GM19372 (cell line): ENCODE data around the gene TGOLN2.

Source experiments
- ATAC-seq: cut with Tn5 transposase; IDR thresholded peaks from one replicate; pipeline ENCODE4 v1.9.1; 2021; ENCODE audit warnings: mild to moderate bottlenecking, low read depth, moderate library complexity; ENCODE audit not compliant: unreplicated experiment

The TGOLN2 gene

DNA sequence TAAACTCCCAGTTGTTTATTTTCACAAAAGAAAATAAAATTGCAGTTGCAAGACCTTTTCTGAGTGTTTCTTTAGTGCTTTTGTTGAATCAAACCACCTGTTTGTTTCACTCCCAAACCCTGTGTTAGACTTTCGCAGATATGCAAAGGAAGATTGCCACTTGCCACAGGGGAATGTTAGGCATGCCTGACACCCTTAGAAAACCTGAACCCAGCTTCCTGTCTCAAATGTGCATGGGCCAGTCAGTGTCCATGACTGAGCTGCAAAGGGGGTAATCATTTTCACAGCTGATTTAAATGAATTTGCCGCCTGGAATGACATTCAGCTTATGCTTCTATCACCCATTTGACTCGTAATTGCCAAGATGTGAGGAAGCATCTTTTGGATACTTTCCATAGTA lies 17.5 kb downstream of the TGOLN2 start:
- no peak for ATAC-seq

DNA sequence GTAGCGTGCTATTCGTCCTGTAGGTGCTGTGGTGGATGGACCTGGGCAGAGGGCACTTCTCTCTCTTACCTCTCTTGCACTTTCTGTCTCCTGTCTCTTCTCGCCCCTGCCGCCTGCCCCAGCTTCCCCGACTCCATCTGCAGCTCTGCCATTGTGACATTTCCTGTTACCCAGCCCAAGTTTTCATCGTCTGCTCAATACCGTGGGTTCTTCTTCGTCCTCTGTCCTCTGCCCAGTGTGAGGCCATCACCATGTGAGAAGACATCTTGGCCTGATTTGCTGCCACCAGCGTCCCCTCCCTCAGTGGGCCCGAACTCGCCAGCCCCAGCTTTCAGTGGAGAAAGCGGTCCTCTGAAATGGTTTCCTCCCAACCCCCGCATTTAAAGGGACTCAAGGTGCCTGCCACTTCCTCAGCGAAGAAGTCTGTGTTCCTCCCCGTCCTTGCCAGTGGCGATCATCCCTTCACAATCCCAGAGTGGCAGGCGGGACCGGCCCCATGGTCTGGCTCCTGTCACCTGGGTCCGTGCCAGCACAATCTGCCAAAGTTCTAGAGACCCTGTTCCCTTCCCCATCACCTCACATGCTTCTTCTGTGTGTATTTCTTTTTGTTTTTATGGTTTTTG lies 18.0 kb downstream of the TGOLN2 start:
- ATAC-seq, result no peak

DNA sequence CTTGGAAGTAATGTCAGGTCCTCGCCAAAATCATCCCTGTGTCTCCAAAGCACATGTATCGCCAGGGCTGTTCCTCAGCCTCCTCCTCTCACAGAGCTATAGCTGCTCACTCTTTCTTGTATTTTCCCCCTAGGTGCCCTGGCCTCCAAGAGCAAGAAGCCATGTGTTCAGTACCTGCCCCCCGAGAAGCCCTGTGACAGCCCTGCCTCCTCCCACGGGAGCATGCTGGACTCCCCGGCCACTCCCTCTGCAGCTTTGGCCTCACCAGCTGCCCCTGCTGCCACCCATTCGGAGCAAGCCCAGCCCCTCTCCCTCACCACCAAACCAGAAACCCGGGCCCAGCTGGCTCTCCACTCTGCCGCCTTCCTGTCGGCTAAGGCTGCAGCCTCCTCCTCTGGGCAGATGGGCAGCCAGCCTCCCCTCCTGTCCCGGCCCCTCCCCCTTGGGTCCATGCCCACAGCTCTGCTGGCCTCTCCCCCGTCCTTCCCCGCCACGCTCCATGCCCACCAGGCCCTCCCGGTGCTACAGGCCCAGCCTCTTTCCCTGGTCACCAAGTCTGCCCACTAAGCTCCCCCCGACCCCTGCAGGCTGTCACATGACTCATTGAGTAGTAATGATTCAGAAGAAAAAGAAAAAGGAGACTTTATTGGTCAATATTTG lies 18.8 kb downstream of the TGOLN2 start:
- ATAC-seq, result no peak

- no peak for ATAC-seq
Measured at GRCh38 chr2:85308201-85308600, 19.6 kb downstream of the TGOLN2 start.

DNA sequence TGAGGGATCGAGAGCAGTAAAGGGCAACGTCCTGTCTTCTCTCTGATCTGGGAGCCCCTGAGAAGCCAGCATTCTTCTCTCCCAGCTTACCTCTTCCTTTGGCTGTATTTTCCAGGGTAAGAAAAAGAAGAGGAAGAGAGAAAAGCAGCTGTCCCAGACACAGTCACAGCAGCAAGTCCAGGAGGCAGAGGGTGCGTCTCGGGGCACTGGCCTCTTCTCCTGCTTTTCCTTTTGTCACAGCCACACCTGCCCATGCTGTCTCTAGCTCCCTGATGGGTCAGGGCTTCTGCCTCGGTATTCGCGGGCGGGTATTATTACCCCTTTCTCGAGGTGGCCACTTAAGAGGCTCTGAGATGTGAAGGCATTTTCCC lies 20.3 kb downstream of the TGOLN2 start:
- no peak for ATAC-seq

DNA sequence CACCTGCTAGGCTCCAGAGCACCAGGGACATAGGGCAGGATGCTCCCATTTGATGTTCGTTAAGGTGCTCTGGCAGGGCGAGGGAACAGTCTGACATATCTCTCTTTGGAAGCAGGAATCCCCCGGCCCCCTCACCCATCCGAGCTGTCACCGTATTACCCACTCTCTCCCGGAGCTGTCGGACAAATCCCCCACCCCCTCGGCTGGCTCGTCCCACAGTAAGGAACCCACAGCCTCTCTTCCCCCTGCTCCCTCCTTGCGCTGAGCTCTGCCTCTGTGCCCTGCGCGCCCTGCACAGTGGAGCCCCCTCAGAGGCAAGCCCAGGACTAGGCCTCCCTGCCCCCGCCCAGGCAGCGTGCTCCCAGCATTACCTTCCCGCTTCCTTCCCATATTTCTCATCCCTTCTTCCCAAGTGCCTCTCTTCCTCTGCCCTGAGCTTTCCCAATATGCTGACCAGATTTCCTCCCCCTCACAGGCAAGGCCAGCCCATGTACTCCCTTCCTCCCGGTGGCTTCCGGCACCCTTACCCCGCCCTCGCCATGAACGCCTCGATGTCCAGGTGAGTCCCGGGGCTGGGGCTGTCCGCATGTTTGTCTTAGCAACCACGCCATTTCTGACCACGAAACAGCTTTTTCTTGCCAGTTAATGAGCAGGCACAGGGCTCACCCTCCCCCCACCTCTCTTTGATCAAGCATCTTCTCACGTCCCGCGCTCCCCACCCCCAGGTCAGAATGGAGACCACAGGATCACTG lies 23.8 kb downstream of the TGOLN2 start:
- ATAC-seq, result no peak

DNA sequence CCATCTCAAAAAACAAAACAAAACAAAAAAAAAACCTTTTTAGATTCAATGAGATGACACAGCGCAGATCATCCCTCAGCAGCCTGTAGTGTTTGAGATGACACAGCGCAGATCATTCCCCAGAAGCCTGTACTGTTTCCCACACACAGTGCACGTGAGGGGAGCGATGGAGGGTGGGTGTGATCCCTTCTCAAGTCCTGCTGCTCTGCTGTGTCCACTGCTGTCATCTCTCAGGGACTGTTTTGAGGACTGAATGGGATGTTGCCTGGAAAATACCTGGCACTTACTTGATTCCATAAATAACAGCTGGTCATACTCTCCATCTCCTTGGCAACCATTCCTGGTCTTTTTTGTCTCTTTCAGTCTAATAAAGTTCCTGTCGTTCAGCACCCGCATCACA lies 25.7 kb downstream of the TGOLN2 start:
- no peak for ATAC-seq

DNA sequence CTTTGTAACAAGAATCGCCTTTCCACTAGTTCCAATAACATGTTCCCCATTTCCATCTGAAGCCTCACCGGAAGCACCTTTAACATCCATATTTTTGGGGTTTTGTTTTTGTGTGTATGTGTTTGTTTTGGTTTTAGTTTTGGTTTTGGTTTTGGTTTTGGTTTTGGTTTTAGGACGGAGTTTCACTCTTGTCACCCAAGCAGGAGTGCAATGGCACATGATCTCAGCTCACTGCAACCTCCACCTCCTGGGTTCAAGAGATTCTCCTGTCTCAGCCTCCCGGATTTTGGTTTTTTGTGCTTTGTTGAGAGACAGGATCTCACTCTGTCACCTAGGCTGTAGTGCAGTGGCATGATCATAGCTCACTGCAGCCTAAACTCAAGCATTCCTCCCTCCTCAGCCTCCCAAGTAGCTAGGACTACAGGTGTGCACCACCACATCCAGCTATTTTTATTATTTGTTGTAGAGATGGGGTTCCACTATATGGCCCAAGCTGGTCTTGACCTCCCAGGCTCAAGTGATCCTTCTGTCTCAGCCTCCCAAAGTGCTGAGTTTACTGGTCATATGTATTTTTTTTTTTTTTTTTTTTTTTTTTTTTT lies 36.3 kb downstream of the TGOLN2 start:
- ATAC-seq, result no peak

DNA sequence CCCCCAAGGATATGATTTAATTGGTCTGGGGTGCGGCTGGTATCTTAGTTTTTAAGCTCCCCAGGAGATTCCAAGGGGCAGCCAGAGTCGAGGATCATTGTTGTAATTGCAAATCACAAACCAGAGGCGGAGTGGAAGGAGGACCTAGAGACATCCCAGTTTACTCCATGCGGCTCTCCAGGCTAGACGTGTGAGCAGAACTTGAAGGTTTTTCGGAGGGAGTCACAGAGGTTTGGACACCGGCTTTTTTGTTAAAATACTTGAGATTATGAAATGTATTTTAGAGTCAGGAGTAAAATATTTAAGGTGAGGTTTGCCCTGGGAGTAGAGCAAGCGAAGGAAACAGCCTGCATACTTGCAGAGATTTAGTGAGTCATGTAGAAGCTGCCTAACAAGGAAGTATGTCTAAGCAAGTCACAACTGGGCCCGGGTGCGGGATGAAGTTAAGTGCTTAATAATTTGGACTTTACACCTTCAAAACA lies 39.5 kb downstream of the TGOLN2 start:
- ATAC-seq, result no peak

DNA sequence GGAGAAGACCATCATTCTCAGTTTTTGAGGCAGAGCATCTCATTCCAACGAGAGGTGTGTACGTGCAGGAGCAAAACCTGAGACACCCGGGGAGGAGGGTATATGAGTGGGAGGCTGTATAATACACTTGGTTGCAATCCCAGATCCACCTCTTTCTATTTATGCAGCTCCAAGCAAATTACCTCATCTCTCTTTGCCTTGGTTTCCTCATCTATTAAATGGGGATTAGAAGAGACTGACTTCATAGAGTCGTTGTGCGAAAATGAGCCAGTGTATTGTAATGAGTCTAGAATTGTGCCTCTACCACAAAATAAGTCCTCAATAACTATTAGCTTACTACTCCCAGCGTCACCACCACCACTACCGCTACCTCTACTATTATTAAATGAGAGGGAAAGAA lies 40.1 kb downstream of the TGOLN2 start:
- no peak for ATAC-seq

GRCh38 chr2:85286918-85287317 lies 40.9 kb downstream of the TGOLN2 start:
- ATAC-seq, result no peak

GRCh38 chr2:85283641-85284040 lies 44.1 kb downstream of the TGOLN2 start:
- no peak for ATAC-seq

- ATAC-seq, result no peak
Measured at GRCh38 chr2:85282914-85283313, 44.9 kb downstream of the TGOLN2 start.

DNA sequence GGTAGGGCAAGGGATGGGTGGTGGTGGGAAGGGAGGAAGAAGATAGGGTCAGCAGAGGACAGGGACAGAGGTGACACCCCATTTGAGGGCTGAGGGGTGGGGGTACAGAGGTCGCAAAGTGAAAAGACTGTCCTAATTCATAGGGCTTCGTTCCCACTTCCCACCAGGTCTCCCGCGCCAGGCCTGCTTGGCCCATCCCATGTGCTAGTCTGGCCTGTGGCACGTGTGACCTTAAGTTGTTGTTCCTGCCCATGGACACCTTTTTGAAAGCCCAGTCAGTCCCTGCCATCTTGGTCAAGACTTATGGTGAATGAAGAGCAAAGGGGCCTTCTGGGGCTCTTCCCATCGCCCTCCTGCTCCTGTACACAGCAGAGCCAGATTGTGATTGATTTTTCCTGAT lies 46.2 kb downstream of the TGOLN2 start:
- ATAC-seq, result no peak

- no peak for ATAC-seq
Measured at GRCh38 chr2:85278361-85278760, 49.4 kb downstream of the TGOLN2 start.

GRCh38 chr2:85277416-85278158 lies 50.2 kb downstream of the TGOLN2 start:
- ATAC-seq, result no peak

DNA sequence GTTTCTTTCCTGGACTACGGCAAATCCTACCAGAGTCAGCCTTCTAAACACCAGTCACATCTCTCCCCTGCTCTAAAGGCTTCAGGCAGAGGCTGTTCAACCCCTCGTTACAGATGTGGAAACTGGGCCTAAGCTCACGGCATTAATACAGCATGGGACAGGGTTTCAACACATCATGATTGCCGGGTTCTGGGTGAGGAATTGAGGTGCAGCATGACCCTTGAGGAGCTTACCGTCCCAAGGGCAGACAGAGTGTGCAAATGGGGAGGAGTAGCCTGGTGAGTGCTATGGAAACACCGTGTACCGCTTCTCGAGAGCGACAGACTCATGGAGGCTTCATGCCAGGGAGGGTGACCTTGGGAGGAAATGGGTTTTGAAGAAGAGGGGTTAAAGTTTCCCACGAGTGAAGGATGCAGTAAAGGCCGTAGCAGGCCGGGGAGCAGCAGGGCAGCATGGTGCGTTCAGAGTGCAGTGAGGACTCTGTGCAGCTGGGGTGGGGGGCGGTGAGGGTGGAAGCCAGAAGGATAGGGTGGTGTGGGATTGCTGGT lies 51.1 kb downstream of the TGOLN2 start:
- no peak for ATAC-seq

DNA sequence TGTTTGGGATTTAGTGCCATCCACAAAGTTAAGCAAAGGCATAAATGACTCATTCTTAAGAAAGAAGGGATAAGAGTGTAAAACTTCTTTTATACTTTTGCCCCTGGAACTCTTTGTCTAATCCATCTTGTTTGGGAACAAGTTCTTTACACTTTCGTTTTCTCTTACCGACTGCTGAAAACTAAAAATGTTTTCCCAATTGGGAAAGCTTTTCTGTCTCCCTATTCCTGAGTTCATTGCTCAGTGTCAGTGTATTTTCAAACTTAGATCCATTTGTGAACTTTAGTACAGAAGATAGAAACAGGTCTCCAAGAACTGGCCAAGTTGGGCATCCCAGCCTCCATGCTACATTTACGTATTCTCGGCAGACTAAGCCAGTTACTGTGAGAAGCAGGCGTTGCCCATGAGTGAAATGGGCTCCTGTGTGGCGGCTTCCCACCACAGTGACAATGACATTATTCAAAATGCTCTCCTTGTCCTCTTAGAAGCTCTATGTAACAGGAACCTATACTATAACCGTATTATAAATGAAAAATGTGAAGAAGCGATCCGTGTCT lies 51.7 kb downstream of the TGOLN2 start:
- ATAC-seq, result no peak

- no peak for ATAC-seq
Measured at GRCh38 chr2:85273738-85274731, 53.8 kb downstream of the TGOLN2 start.
